CD14-positive monocyte (primary cell): Measurements from ENCODE around the gene ATXN1. TPM values are rescaled to one million over a fixed set of nuclear protein-coding genes. Genes with fewer than 3 reads are reported as not detected.

ENCODE experiments used
- DNase-seq, 3 donors: peaks; one replicate each; pipeline ENCODE4 v3.0.0-alpha.2; 2011 to 2022
- H2AFZ ChIP-seq: 2 replicates; pipeline ENCODE4 v1.6.0; 2012; ENCODE audit warnings: mild to moderate bottlenecking, low read depth, low read length, inconsistent platforms; ENCODE audit not compliant: insufficient read depth, poor library complexity, severe bottlenecking
- H3K27ac ChIP-seq, 2 donors: 1 replicate in 1 of 2; 2 replicates in 1 of 2; pipeline ENCODE4 v1.5.1; 2012 to 2013; ENCODE audit warnings: low read length in 2 of 2, control low read depth in 1 of 2, inconsistent platforms in 1 of 2, low read depth in 1 of 2, mild to moderate bottlenecking in 1 of 2
- H3K27me3 ChIP-seq, 2 donors: one replicate each; pipeline versions ENCODE4 v1.6.0 to v1.6.1; 2011 to 2013; ENCODE audit warnings: low read length in 2 of 2; ENCODE audit not compliant: control insufficient read depth in 2 of 2, insufficient read depth in 2 of 2
- H3K36me3 ChIP-seq, 2 donors: replicated peaks in 1 of 2; 1 replicate in 1 of 2; 2 replicates in 1 of 2; pipeline versions ENCODE4 v1.5.1 to v1.6.1; 2012 to 2013; ENCODE audit warnings: low read length in 2 of 2, control low read depth in 1 of 2, inconsistent platforms in 1 of 2, mild to moderate bottlenecking in 1 of 2; ENCODE audit not compliant: insufficient read depth in 2 of 2, control insufficient read depth in 1 of 2
- H3K4me1 ChIP-seq, 2 donors: 1 replicate in 1 of 2; 2 replicates in 1 of 2; pipeline versions ENCODE4 v1.5.1 to v1.6.1; 2012 to 2013; ENCODE audit warnings: low read length in 2 of 2, control low read depth in 1 of 2, inconsistent platforms in 1 of 2, mild to moderate bottlenecking in 1 of 2, moderate library complexity in 1 of 2; ENCODE audit not compliant: insufficient read depth in 2 of 2, control insufficient read depth in 1 of 2
- H3K4me2 ChIP-seq: replicated peaks from 2 replicates; pipeline ENCODE3; 2012; ENCODE audit warnings: low read length, moderate library complexity, mild to moderate bottlenecking; ENCODE audit not compliant: poor library complexity, severe bottlenecking; ENCODE audit errors: extremely low read depth
- H3K4me3 ChIP-seq, 3 experiments: fragments of 200-600 bp in 1 of 3; sonication (generic) in 1 of 3; replicated peaks in 1 of 3; 1 replicate in 2 of 3; 2 replicates in 1 of 3; pipeline ENCODE4 v1.5.1; 2011 to 2013; ENCODE audit warnings: low read length in 3 of 3, mild to moderate bottlenecking in 3 of 3, control low read depth in 2 of 3, low read depth in 2 of 3, inconsistent platforms in 1 of 3, moderate library complexity in 1 of 3
- H3K79me2 ChIP-seq: 2 replicates; pipeline ENCODE4 v1.6.0; 2012; ENCODE audit warnings: mild to moderate bottlenecking, control low read depth, inconsistent platforms, low read length, moderate library complexity; ENCODE audit not compliant: insufficient read depth
- H3K9ac ChIP-seq: 2 replicates; pipeline ENCODE4 v1.6.0; 2017; ENCODE audit warnings: low read length, mild to moderate bottlenecking; ENCODE audit not compliant: insufficient read depth, poor library complexity, severe bottlenecking
- H3K9me3 ChIP-seq, 2 donors: replicated peaks in 1 of 2; 1 replicate in 1 of 2; 2 replicates in 1 of 2; pipeline versions ENCODE4 v1.5.1 to v1.6.1; 2012 to 2013; ENCODE audit warnings: low read length in 2 of 2, control low read depth in 1 of 2; ENCODE audit not compliant: control insufficient read depth in 1 of 2, insufficient read depth in 1 of 2
- H4K20me1 ChIP-seq: 2 replicates; pipeline ENCODE4 v1.6.0; 2012; ENCODE audit warnings: mild to moderate bottlenecking, low read length, control low read depth, moderate library complexity; ENCODE audit not compliant: insufficient read depth
- H3K27ac Mint-ChIP-seq, 7 donors: one replicate each; pipeline ENCODE4 v1.8.0; 2020; ENCODE audit warnings: mild to moderate bottlenecking in 7 of 7, mixed read lengths in 7 of 7, moderate library complexity in 6 of 7, inconsistent platforms in 2 of 7
- H3K27me3 Mint-ChIP-seq, 3 donors: one replicate each; pipeline ENCODE4 v1.8.0; 2021 to 2022; ENCODE audit warnings: low read depth in 3 of 3, mild to moderate bottlenecking in 3 of 3, mixed read lengths in 3 of 3, moderate library complexity in 3 of 3, inconsistent platforms in 1 of 3
- H3K36me3 Mint-ChIP-seq, 2 donors: one replicate each; pipeline ENCODE4 v1.8.0; 2020; ENCODE audit warnings: mixed read lengths in 2 of 2, inconsistent platforms in 1 of 2, mild to moderate bottlenecking in 1 of 2
- H3K4me1 Mint-ChIP-seq: one replicate; pipeline ENCODE4 v1.8.0; 2020; ENCODE audit warnings: mild to moderate bottlenecking, mixed read lengths
- H3K4me3 Mint-ChIP-seq, 2 donors: one replicate each; pipeline ENCODE4 v1.8.0; 2020; ENCODE audit warnings: mild to moderate bottlenecking in 2 of 2, mixed read lengths in 2 of 2, moderate library complexity in 1 of 2
- H3K9me3 Mint-ChIP-seq, 7 donors: one replicate each; pipeline ENCODE4 v1.8.0; 2020 to 2022; ENCODE audit warnings: mixed read lengths in 7 of 7, mild to moderate bottlenecking in 6 of 7, moderate library complexity in 6 of 7, inconsistent platforms in 2 of 7
- CTCF ChIP-seq: fragments of 200-600 bp; IDR thresholded peaks from one replicate; pipeline ENCODE4 v1.8.0; 2022; ENCODE audit warnings: antibody characterized with exemption, mild to moderate bottlenecking
- WGBS: methylation state at CpG from one replicate; pipeline ENCODE4 v1.1.5; 2013; ENCODE audit warnings: missing lambda C conversion rate; ENCODE audit not compliant: insufficient coverage; 5-methylcytosine and 5-hydroxymethylcytosine counted together
- intact Hi-C, 2 donors: fragments of 100-400 bp; cut with micrococcal nuclease; formaldehyde crosslinking; loops; one replicate each; pipeline versions ENCODE4 v1.15.0 to v1.15.1; 2023
- polyA plus RNA-seq, 3 donors: library from polyadenylated mRNA; depleted of rRNA in 1 of 3; unstranded in 2 of 3; stranded (reverse) in 1 of 3; fragments of 300-500 nt in 2 of 3; fragments of >200 nt in 1 of 3; fragmentation: Illumina TruSeq in 2 of 3; gene quantifications; 1 replicate in 2 of 3; 2 replicates in 1 of 3; pipeline ENCODE4 v1.2.3, GENCODE V29; 2012 to 2021

The ATXN1 gene
- polyA plus RNA-seq, 3 donors, result 8.8 to 19.1 (median 10.9) TPM

- Mint-ChIP-seq H3K36me3 (peaks cover 0 to 4% of the 10 kb centered on the region in 2 donors), H3K4me3 (no peak overlapping the region), H3K27ac (peak overlapping the region in 3 of 7 donors; percentile 37 to 64 (median 56)), H3K4me1 (peaks cover 46% of the 10 kb centered on the region), H3K9me3 (no peaks in the 10 kb centered on the region), H3K27me3 (peaks cover 0 to 2% (median 0%) of the 10 kb centered on the region in 3 donors)
- Histone ChIP-seq H3K4me2 (no peak overlapping the region), H3K27me3 (no peaks in the 10 kb centered on the region), H3K36me3 (no peaks in the 10 kb centered on the region), H2AFZ (no peak overlapping the region), H3K9me3 (no peaks in the 10 kb centered on the region), H3K27ac (no peak overlapping the region), H3K9ac (no peak overlapping the region), H3K4me3 (no peak overlapping the region), H3K4me1 (peaks cover 29 to 31% of the 10 kb centered on the region in 2 donors), H4K20me1 (no peaks in the 10 kb centered on the region), H3K79me2 (no peaks in the 10 kb centered on the region)
- intact Hi-C loops, result loop anchor here (5.0 to 10.0 kb wide), 8 partner anchors 85 to 438 kb away; no protein-coding TSS in a partner anchor
- WGBS, result no CpG with 5 or more reads among the region's 5 CpGs
- no peak for TF ChIP-seq CTCF
- DNase-seq, result no peak
Measured at GRCh38 chr6:16769986-16770376, 8.7 kb upstream of the ATXN1 start.

- peaks cover 46% of the 10 kb centered on the region for H3K4me1 Mint-ChIP-seq
Measured at GRCh38 chr6:16769131-16769985, 8.1 kb upstream of the ATXN1 start.

More at GRCh38 chr6:16769131-16769985, 8.1 kb upstream of the ATXN1 start:
- no peaks in the 10 kb centered on the region for H3K27me3 ChIP-seq
- no peaks in the 10 kb centered on the region for H3K36me3 ChIP-seq
- H3K9ac ChIP-seq, result no peak overlapping the region
- H3K27ac Mint-ChIP-seq, result peak overlapping the region; percentile 9 to 88 (median 74)
- H3K9me3 ChIP-seq, result no peaks in the 10 kb centered on the region
- H3K4me2 ChIP-seq, result peak overlapping the region; percentile 57
- WGBS, result 0% methylated on average over 2 of the region's 8 CpGs
- H3K27ac ChIP-seq, result peak overlapping the region in 1 of 2 donors; percentile 67
- H3K4me1 ChIP-seq, result peaks cover 29 to 31% of the 10 kb centered on the region in 2 donors
- DNase-seq, result peak; percentile 85 to 93 (median 93)
- no peak overlapping the region for H2AFZ ChIP-seq
- intact Hi-C loops, result loop anchor here (5.0 to 10.0 kb wide), 4 partner anchors 85 to 265 kb away; no protein-coding TSS in a partner anchor
- TF ChIP-seq CTCF, result no peak
- no peaks in the 10 kb centered on the region for H3K79me2 ChIP-seq
- peak overlapping the region in 1 of 3 experiments; percentile 42 for H3K4me3 ChIP-seq
- H3K27me3 Mint-ChIP-seq, result peaks cover 0 to 2% (median 0%) of the 10 kb centered on the region in 3 donors
- H3K9me3 Mint-ChIP-seq, result no peaks in the 10 kb centered on the region
- H3K4me3 Mint-ChIP-seq, result peak overlapping the region; percentile 25 to 26
- no peaks in the 10 kb centered on the region for H4K20me1 ChIP-seq
- peaks cover 0 to 4% of the 10 kb centered on the region in 2 donors for H3K36me3 Mint-ChIP-seq
